CMK (cell line): ENCODE results near the gene WNT11.

Experiments used
- DNase-seq: peaks from one replicate; pipeline ENCODE4 v3.0.0-alpha.2; 2010; ENCODE audit warnings: low read depth

The WNT11 gene

GRCh38 chr11:76218449-76219178 is 12.3 kb upstream of the WNT11 start:
- DNase-seq = no peak

GRCh38 chr11:76217653-76218160 is 11.4 kb upstream of the WNT11 start:
- no peak for DNase-seq

GRCh38 chr11:76216536-76217325 is 10.4 kb upstream of the WNT11 start:
- DNase-seq = no peak

- DNase-seq = no peak
Measured at GRCh38 chr11:76215941-76216340, 9.6 kb upstream of the WNT11 start.

- DNase-seq = no peak
Measured at GRCh38 chr11:76214968-76215548, 8.8 kb upstream of the WNT11 start.

- no peak for DNase-seq
Measured at GRCh38 chr11:76214186-76214585, 7.9 kb upstream of the WNT11 start.

GRCh38 chr11:76212086-76213035 is 6.1 kb upstream of the WNT11 start:
- no peak for DNase-seq

GRCh38 chr11:76210931-76211851 is 4.9 kb upstream of the WNT11 start:
- no peak for DNase-seq

GRCh38 chr11:76209973-76210930 is 4.0 kb upstream of the WNT11 start:
- no peak for DNase-seq

- DNase-seq = no peak
Measured at GRCh38 chr11:76209375-76209972, 3.2 kb upstream of the WNT11 start.

- DNase-seq = peak; percentile 85
Measured at GRCh38 chr11:76208438-76209374, 2.4 kb upstream of the WNT11 start.

GRCh38 chr11:76207642-76208401 is 1.5 kb upstream of the WNT11 start:
- no peak for DNase-seq

- DNase-seq = no peak
Measured at GRCh38 chr11:76206077-76206326, 300 bp downstream of the WNT11 start.

GRCh38 chr11:76205252-76206076 is 838 bp downstream of the WNT11 start:
- no peak for DNase-seq

GRCh38 chr11:76203937-76204336 is 2.4 kb downstream of the WNT11 start:
- DNase-seq = no peak

- DNase-seq = no peak
Measured at GRCh38 chr11:76203131-76203925, 3.0 kb downstream of the WNT11 start.
